Kidney epithelial cell (primary cell): Measurements from ENCODE around the gene CYP3A5. TPM values are rescaled to one million over a fixed set of nuclear protein-coding genes. Genes with fewer than 3 reads are reported as not detected.
"Not testable (repeated sequence)": the region's sequence is repeated elsewhere in the genome, so short reads cannot be mapped to it uniquely, and the experiment has no call there.

Experiments used
- DNase-seq: peaks from one replicate; pipeline ENCODE4 v3.0.0-alpha.2; 2010; ENCODE audit warnings: low read depth
- H3K27me3 ChIP-seq: 2 replicates; pipeline ENCODE4 v1.6.0; 2011; ENCODE audit warnings: low read length; ENCODE audit not compliant: control insufficient read depth, insufficient read depth
- H3K36me3 ChIP-seq: 2 replicates; pipeline ENCODE4 v1.5.1; 2011; ENCODE audit warnings: low read length; ENCODE audit not compliant: control insufficient read depth, insufficient read depth
- H3K4me3 ChIP-seq: 2 replicates; pipeline ENCODE4 v1.5.1; 2011; ENCODE audit warnings: low read depth, mild to moderate bottlenecking, control low read depth, low read length
- total RNA-seq: library from RNA; depleted of rRNA; stranded (reverse); fragments of >200 nt; gene quantifications from 2 replicates; pipeline ENCODE4 v1.2.3, GENCODE V29; 2015
- TF ChIP-seq, protein P1 (sequence below): IDR thresholded peaks from 2 replicates; pipeline ENCODE4 v1.5.1; 2011; ENCODE audit warnings: mild to moderate bottlenecking, moderate library complexity, low read length, control low read depth, inconsistent platforms; ENCODE audit not compliant: insufficient read depth, poor library complexity, severe bottlenecking

Gene CYP3A5
- total RNA-seq, 1 donor from 2014 or later: 0.25 TPM

DNA sequence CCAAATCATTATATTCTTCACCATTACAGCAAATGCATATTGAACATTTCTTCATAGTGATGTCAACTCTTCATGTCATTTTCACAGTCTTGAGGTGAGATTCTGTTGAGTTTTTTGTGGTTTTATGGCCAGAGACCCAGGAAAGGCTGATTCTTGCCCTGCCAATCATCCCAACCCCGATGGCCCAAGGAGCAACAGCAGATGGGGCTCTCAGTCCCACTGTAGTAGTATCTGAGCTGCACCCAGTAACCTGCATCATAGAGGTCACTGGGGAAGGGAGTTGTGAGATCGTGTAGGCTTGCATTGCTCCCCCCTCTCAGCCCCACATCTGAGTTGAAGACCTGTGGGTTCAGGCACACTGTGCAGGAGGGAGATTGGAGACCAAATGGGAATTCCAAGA, 36.3 kb downstream of the CYP3A5 start:
- TF ChIP-seq, protein P1, sequence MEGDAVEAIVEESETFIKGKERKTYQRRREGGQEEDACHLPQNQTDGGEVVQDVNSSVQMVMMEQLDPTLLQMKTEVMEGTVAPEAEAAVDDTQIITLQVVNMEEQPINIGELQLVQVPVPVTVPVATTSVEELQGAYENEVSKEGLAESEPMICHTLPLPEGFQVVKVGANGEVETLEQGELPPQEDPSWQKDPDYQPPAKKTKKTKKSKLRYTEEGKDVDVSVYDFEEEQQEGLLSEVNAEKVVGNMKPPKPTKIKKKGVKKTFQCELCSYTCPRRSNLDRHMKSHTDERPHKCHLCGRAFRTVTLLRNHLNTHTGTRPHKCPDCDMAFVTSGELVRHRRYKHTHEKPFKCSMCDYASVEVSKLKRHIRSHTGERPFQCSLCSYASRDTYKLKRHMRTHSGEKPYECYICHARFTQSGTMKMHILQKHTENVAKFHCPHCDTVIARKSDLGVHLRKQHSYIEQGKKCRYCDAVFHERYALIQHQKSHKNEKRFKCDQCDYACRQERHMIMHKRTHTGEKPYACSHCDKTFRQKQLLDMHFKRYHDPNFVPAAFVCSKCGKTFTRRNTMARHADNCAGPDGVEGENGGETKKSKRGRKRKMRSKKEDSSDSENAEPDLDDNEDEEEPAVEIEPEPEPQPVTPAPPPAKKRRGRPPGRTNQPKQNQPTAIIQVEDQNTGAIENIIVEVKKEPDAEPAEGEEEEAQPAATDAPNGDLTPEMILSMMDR: no peak
- Histone ChIP-seq H3K36me3 (no peaks in the 10 kb centered on the region), H3K27me3 (no peaks in the 10 kb centered on the region), H3K4me3 (no peak overlapping the region)
- no peak for DNase-seq

GRCh38 chr7:99642027-99642426, 37.8 kb downstream of the CYP3A5 start:
- TF ChIP-seq, protein P1: no peak
- H3K27me3 ChIP-seq: no peaks in the 10 kb centered on the region
- H3K36me3 ChIP-seq: no peaks in the 10 kb centered on the region
- no peak overlapping the region for H3K4me3 ChIP-seq
- no peak for DNase-seq

DNA sequence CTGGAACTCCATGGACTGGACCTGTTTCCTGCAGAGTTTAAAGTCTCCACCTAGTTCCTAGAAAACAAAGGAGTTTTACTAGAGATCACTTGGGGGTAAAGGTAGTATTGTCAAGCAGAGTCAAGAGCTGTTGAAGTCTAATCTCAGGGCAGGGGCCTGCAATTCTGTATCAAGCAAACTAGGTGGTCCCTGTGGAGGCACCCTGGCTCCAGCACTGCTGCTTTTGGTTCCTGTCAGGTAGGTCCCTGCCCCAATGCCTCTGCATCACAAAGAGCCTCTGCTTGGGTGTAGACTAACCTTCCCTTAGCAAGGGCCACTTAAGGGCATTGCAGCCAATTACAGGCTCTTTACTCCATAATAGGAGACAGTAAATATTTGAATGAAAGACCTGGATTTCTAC, 40.5 kb downstream of the CYP3A5 start:
- TF ChIP-seq, protein P1: no peak
- no peaks in the 10 kb centered on the region for H3K27me3 ChIP-seq
- H3K4me3 ChIP-seq: no peak overlapping the region
- DNase-seq: no peak
- no peaks in the 10 kb centered on the region for H3K36me3 ChIP-seq

- H3K4me3 ChIP-seq: no peak overlapping the region
- no peaks in the 10 kb centered on the region for H3K36me3 ChIP-seq
- no peaks in the 10 kb centered on the region for H3K27me3 ChIP-seq
- TF ChIP-seq, protein P1: no peak
- DNase-seq: no peak
Observed at GRCh38 chr7:99638731-99639130, 41.1 kb downstream of the CYP3A5 start.

- H3K4me3 ChIP-seq, H3K36me3 ChIP-seq, DNase-seq, H3K27me3 ChIP-seq: not testable (repeated sequence)
Observed at GRCh38 chr7:99637414-99637813, 42.4 kb downstream of the CYP3A5 start.

- no peaks in the 10 kb centered on the region for H3K27me3 ChIP-seq
- peak; percentile 21 for DNase-seq
- peaks cover 3% of the 10 kb centered on the region for H3K36me3 ChIP-seq
- H3K4me3 ChIP-seq: no peak overlapping the region
- TF ChIP-seq, protein P1: peak; percentile 65
Observed at GRCh38 chr7:99631295-99632109, 48.3 kb downstream of the CYP3A5 start.
